HepG2 (cell line): Measurements from ENCODE around the gene KCTD14. TPM values are rescaled to one million over a fixed set of nuclear protein-coding genes. Genes with fewer than 3 reads are reported as not detected.

ENCODE experiments used
- ATAC-seq: fragments of 200-7000 bp; cut with Tn5 transposase; 3 replicates; pipeline ENCODE4 v1.9.1; 2020; ENCODE audit warnings: mild to moderate bottlenecking, moderate library complexity
- BruUV-seq: library from RNA; stranded (reverse); fragments of 400-500 nt; replicated peaks from 2 replicates; lab custom pipeline; 2021; lab: Mats Ljungman, UMichigan
- CTCF ChIA-PET: fragments of 300-600 bp; formaldehyde crosslinking; extraction: SDS; loops from one replicate; lab custom pipeline; 2021; ENCODE audit warnings: low total read pairs, inconsistent platforms, low intra/inter-chr PET ratio; lab: Yijun Ruan, JAX
- POLR2A ChIA-PET: fragments of 350-600 bp; sonication (Branson Sonifier 250); formaldehyde crosslinking; loops from one replicate; lab custom pipeline; 2020; ENCODE audit warnings: antibody characterized with exemption, inconsistent platforms; lab: Yijun Ruan, JAX
- DNase-seq: peaks from one replicate; pipeline ENCODE4 v3.0.0-alpha.2; 2015; ENCODE audit warnings: low spot score
- FAIRE-seq: peaks from 3 replicates; lab custom pipeline; 2011; peaks lifted over from hg19 to GRCh38; lab: Jason Lieb, UNC
- H2AFZ ChIP-seq: one replicate; pipeline ENCODE4 v1.6.1; 2011; ENCODE audit warnings: low read length, inconsistent platforms
- H3K27ac ChIP-seq: fragments of 300-600 bp; 3 replicates; pipeline ENCODE4 v1.8.0; 2011; ENCODE audit warnings: mixed run types, mild to moderate bottlenecking, mixed read lengths, low read length, inconsistent platforms; ENCODE audit not compliant: insufficient read depth; ENCODE audit errors: extremely low read length
- H3K27me3 ChIP-seq, 2 experiments: fragments of 200-600 bp in 1 of 2; 2 replicates in 1 of 2; 3 replicates in 1 of 2; pipeline versions ENCODE4 v1.6.0 to v1.8.0; 2011; ENCODE audit warnings: low read length in 2 of 2, mild to moderate bottlenecking in 2 of 2, moderate library complexity in 2 of 2, inconsistent platforms in 1 of 2; ENCODE audit not compliant: insufficient read depth in 2 of 2, control insufficient read depth in 1 of 2
- H3K36me3 ChIP-seq, 2 experiments: fragments of 200-600 bp in 1 of 2; replicated peaks in 1 of 2; 2 replicates in 1 of 2; 3 replicates in 1 of 2; pipeline versions ENCODE4 v1.5.1 to v1.8.0; 2011; ENCODE audit warnings: low read length in 2 of 2, inconsistent platforms in 1 of 2; ENCODE audit not compliant: insufficient read depth in 2 of 2, control insufficient read depth in 1 of 2
- H3K4me1 ChIP-seq: 2 replicates; pipeline ENCODE4 v1.5.1; 2012; ENCODE audit warnings: low read length, inconsistent platforms; ENCODE audit not compliant: insufficient read depth
- H3K4me2 ChIP-seq: 2 replicates; pipeline ENCODE4 v1.6.0; 2011; ENCODE audit warnings: low read depth, low read length, inconsistent platforms
- H3K4me3 ChIP-seq, 3 experiments: fragments of 200-600 bp in 1 of 3; sonication (generic), shearing (Covaris generic) in 1 of 3; replicated peaks in 1 of 3; 2 replicates each; pipeline ENCODE4 v1.5.1; 2011 to 2016; ENCODE audit warnings: low read length in 3 of 3, inconsistent platforms in 2 of 3, low read depth in 2 of 3, mild to moderate bottlenecking in 2 of 3, control low read depth in 1 of 3, mixed read lengths in 1 of 3; ENCODE audit not compliant: insufficient read depth in 1 of 3
- H3K79me2 ChIP-seq: one replicate; pipeline ENCODE4 v1.6.1; 2011; ENCODE audit warnings: low read length, inconsistent platforms; ENCODE audit not compliant: insufficient read depth
- H3K9ac ChIP-seq: 2 replicates; pipeline ENCODE4 v1.6.0; 2011; ENCODE audit warnings: mild to moderate bottlenecking, low read depth, low read length, inconsistent platforms; ENCODE audit not compliant: insufficient read depth
- H3K9me3 ChIP-seq: 2 replicates; pipeline ENCODE4 v1.5.1; 2012; ENCODE audit warnings: mild to moderate bottlenecking, low read length
- H4K20me1 ChIP-seq: 2 replicates; pipeline ENCODE4 v1.6.0; 2011; ENCODE audit warnings: inconsistent platforms, mild to moderate bottlenecking, low read length, moderate library complexity; ENCODE audit not compliant: insufficient read depth
- ARHGAP35 ChIP-seq: sonication (generic); formaldehyde crosslinking; IDR thresholded peaks from 2 replicates; pipeline ENCODE4 v1.9.0; 2022; ENCODE audit warnings: mild to moderate bottlenecking, inconsistent platforms, moderate library complexity, missing genetic modification reagents, borderline replicate concordance
- CENPBD1 ChIP-seq: sonication (generic); formaldehyde crosslinking; IDR thresholded peaks from 2 replicates; pipeline ENCODE4 v1.8.0; 2022; ENCODE audit warnings: missing genetic modification reagents, low read depth, mild to moderate bottlenecking, borderline replicate concordance
- FOXK1 ChIP-seq: sonication (generic); formaldehyde crosslinking; IDR thresholded peaks from 2 replicates; pipeline ENCODE4 v1.4.0; 2020; ENCODE audit warnings: low read depth, missing genetic modification reagents, borderline replicate concordance
- MIER3 ChIP-seq: IDR thresholded peaks from 2 replicates; pipeline ENCODE4 v1.6.1; 2016; ENCODE audit warnings: missing compliant biosample characterization, borderline replicate concordance
- NRL ChIP-seq: sonication (generic); formaldehyde crosslinking; IDR thresholded peaks from 2 replicates; pipeline ENCODE4 v1.5.0; 2020; ENCODE audit warnings: missing genetic modification reagents, mild to moderate bottlenecking, moderate library complexity, borderline replicate concordance
- PRMT3 ChIP-seq: sonication (generic); formaldehyde crosslinking; IDR thresholded peaks from 2 replicates; pipeline ENCODE4 v1.8.1; 2022; ENCODE audit warnings: low read depth, mild to moderate bottlenecking, moderate library complexity, missing genetic modification reagents, borderline replicate concordance
- SP5 ChIP-seq: IDR thresholded peaks from 2 replicates; pipeline ENCODE4 v1.6.1; 2016; ENCODE audit warnings: low read depth, borderline replicate concordance
- ZBTB40 ChIP-seq, 2 experiments: fragments of 450-650 bp in 1 of 2; sonication (generic) in 1 of 2; formaldehyde crosslinking in 1 of 2; IDR thresholded peaks; 2 replicates each; pipeline versions ENCODE4 v1.6.1 to v1.8.0; 2016 to 2022; ENCODE audit warnings: antibody characterized with exemption in 1 of 2, mild to moderate bottlenecking in 1 of 2, missing genetic modification reagents in 1 of 2
- ZHX1 ChIP-seq: sonication (generic); formaldehyde crosslinking; IDR thresholded peaks from 2 replicates; pipeline ENCODE4 v1.8.1; 2022; ENCODE audit warnings: low read depth, mild to moderate bottlenecking, missing genetic modification reagents
- ZNF780A ChIP-seq: sonication (generic); formaldehyde crosslinking; IDR thresholded peaks from 2 replicates; pipeline ENCODE4 v1.8.0; 2022; ENCODE audit warnings: mild to moderate bottlenecking, missing genetic modification reagents, moderate library complexity
- ZNF788 ChIP-seq: sonication (generic); formaldehyde crosslinking; IDR thresholded peaks from 2 replicates; pipeline ENCODE4 v1.5.0; 2020; ENCODE audit warnings: mild to moderate bottlenecking, missing genetic modification reagents, borderline replicate concordance
- WGBS: methylation state at CpG from one replicate; pipeline ENCODE4 v1.1.6; 2017; ENCODE audit warnings: low lambda C conversion rate; 5-methylcytosine and 5-hydroxymethylcytosine counted together
- in situ Hi-C: cut with HindIII; loops from 2 replicates; pipeline ENCODE4 v1.10.0; 2017; ENCODE audit warnings: low pct_unique_long_range_greater_than_20kb; ENCODE audit not compliant: extremely low pct_ligation_motif_present
- intact Hi-C: fragments of 100-400 bp; cut with micrococcal nuclease; formaldehyde crosslinking; loops from one replicate; pipeline ENCODE4 v1.10.0; 2022; ENCODE audit not compliant: unreplicated experiment
- polyA plus RNA-seq, 8 experiments: library from polyadenylated mRNA; depleted of rRNA in 3 of 8; stranded (reverse) in 7 of 8; unstranded in 1 of 8; fragments of >200 nt; fragmentation: Illumina TruSeq in 4 of 8; extraction: Trizol in 4 of 8; gene quantifications; 2 replicates each; pipeline versions ENCODE4 v1.2.1 to v1.2.3, GENCODE V29; 2011 to 2016; ENCODE audit warnings: low read depth in 4 of 8, missing spikeins in 1 of 8, mixed read lengths in 1 of 8; ENCODE audit not compliant: insufficient read depth in 1 of 8
- total RNA-seq, 5 experiments: library from RNA; depleted of rRNA; stranded (reverse); fragments of >200 nt; fragmentation: Illumina TruSeq; extraction: Trizol; gene quantifications; 2 replicates each; pipeline ENCODE4 v1.2.3, GENCODE V29; 2016; ENCODE audit warnings: low read depth in 1 of 5

Gene KCTD14
- total and polyA plus RNA-seq, 2 of the 13 experiments (the other 11 are each of a cell fraction or from before 2014, with no cell fraction given) = 10.3 to 15.6 TPM

GRCh38 chr11:78049348-78049747 is 26.3 kb upstream of the KCTD14 start:
- ChIA-PET POLR2A (interaction anchor here (0.7 to 4.5 kb wide), 5 partner anchors 8 to 57 kb away, joined by 3 to 23 read pairs (median 5); partner anchors contain the start of gene INTS4), CTCF (no interaction called here)
- 96% methylated on average over 8 of the region's 8 CpGs for WGBS
- ATAC-seq = no peak
- no peak overlapping the region for H3K4me2 ChIP-seq
- no TSS peak for BruUV-seq
- FAIRE-seq = no peak
- DNase-seq = no peak
- H3K36me3 ChIP-seq = no peaks in the 10 kb centered on the region
- H3K79me2 ChIP-seq = no peaks in the 10 kb centered on the region
- no peaks in the 10 kb centered on the region for H3K27me3 ChIP-seq
- no peak overlapping the region for H2AFZ ChIP-seq
- H3K27ac ChIP-seq = no peak overlapping the region
- in situ Hi-C loops (loop anchor here (5.0 kb wide), 1 partner anchor 42 kb away; no protein-coding TSS in a partner anchor), intact Hi-C loops (loop anchor here (5.0 kb wide), 1 partner anchor 137 kb away; no protein-coding TSS in a partner anchor)
- H4K20me1 ChIP-seq = no peaks in the 10 kb centered on the region
- no peak overlapping the region for H3K4me3 ChIP-seq
- H3K9me3 ChIP-seq = no peaks in the 10 kb centered on the region
- H3K9ac ChIP-seq = no peak overlapping the region
- H3K4me1 ChIP-seq = peaks cover 77% of the 10 kb centered on the region
- no peak for TF ChIP-seq ZNF788 (CRISPR knock-in tag)
- no peak for TF ChIP-seq NRL (CRISPR knock-in tag)
- no peak for TF ChIP-seq FOXK1 (CRISPR knock-in tag)
- TF ChIP-seq ZHX1 (CRISPR knock-in tag) = no peak
- no peak for TF ChIP-seq CENPBD1 (CRISPR knock-in tag)
- TF ChIP-seq MIER3 (CRISPR knock-in tag) = no peak
- no peak for TF ChIP-seq ARHGAP35
- no peak for TF ChIP-seq ZBTB40 (IDR thresholded peaks at IDR 0.05)
- TF ChIP-seq ZBTB40 (CRISPR knock-in tag; IDR thresholded peaks at IDR 0.05) = no peak
- TF ChIP-seq ZNF780A (CRISPR knock-in tag) = no peak
- no peak for TF ChIP-seq PRMT3 (CRISPR knock-in tag)
- TF ChIP-seq SP5 (CRISPR knock-in tag) = no peak
